ENCODE data around the gene CCDC24. TPM values are rescaled to one million over a fixed set of nuclear protein-coding genes. Genes with fewer than 3 reads are reported as not detected.

Gene CCDC24
- total RNA-seq, 1 donor from 2014 or later: 1.4 TPM

GRCh38 chr1:43994071-43994470 is 2.7 kb downstream of the CCDC24 start:
- no peaks in the 10 kb centered on the region for H3K9me3 ChIP-seq (replicated peaks)
- H3K4me1 ChIP-seq: peaks cover 20% of the 10 kb centered on the region
- no peak for TF ChIP-seq CTCF (IDR thresholded peaks at IDR 0.05; ENCODE audit: borderline replicate concordance)
- H3K27me3 ChIP-seq (ENCODE audit: low read depth): no peaks in the 10 kb centered on the region
- no peak overlapping the region for H3K4me3 ChIP-seq
- no peak overlapping the region for H3K27ac ChIP-seq (replicated peaks)
- intact Hi-C loops (cut with micrococcal nuclease): no loop called here
- no peak for DNase-seq
- H3K36me3 ChIP-seq: no peaks in the 10 kb centered on the region

GRCh38 chr1:43994794-43995790 is 3.7 kb downstream of the CCDC24 start:
- TF ChIP-seq CTCF (IDR thresholded peaks at IDR 0.05; ENCODE audit: borderline replicate concordance): no peak
- no peak for DNase-seq
- H3K4me3 ChIP-seq: no peak overlapping the region
- H3K4me1 ChIP-seq: peaks cover 20% of the 10 kb centered on the region
- intact Hi-C loops (cut with micrococcal nuclease): no loop called here
- H3K27me3 ChIP-seq (ENCODE audit: low read depth): no peaks in the 10 kb centered on the region
- no peaks in the 10 kb centered on the region for H3K9me3 ChIP-seq (replicated peaks)
- H3K27ac ChIP-seq (replicated peaks): no peak overlapping the region
- no peaks in the 10 kb centered on the region for H3K36me3 ChIP-seq

GRCh38 chr1:43995984-43996732 is 4.8 kb downstream of the CCDC24 start:
- no peak for DNase-seq
- no peaks in the 10 kb centered on the region for H3K27me3 ChIP-seq (ENCODE audit: low read depth)
- no peaks in the 10 kb centered on the region for H3K36me3 ChIP-seq
- no peak overlapping the region for H3K4me3 ChIP-seq
- no peak for TF ChIP-seq CTCF (IDR thresholded peaks at IDR 0.05; ENCODE audit: borderline replicate concordance)
- H3K4me1 ChIP-seq: peaks cover 12% of the 10 kb centered on the region
- no peak overlapping the region for H3K27ac ChIP-seq (replicated peaks)
- intact Hi-C loops (cut with micrococcal nuclease): no loop called here
- no peaks in the 10 kb centered on the region for H3K9me3 ChIP-seq (replicated peaks)

GRCh38 chr1:43996733-43997115 is 5.3 kb downstream of the CCDC24 start:
- DNase-seq: no peak
- intact Hi-C loops (cut with micrococcal nuclease): no loop called here
- peaks cover 3% of the 10 kb centered on the region for H3K27me3 ChIP-seq (ENCODE audit: low read depth)
- no peak for TF ChIP-seq CTCF (IDR thresholded peaks at IDR 0.05; ENCODE audit: borderline replicate concordance)
- peaks cover 6% of the 10 kb centered on the region for H3K4me1 ChIP-seq
- no peaks in the 10 kb centered on the region for H3K36me3 ChIP-seq
- no peak overlapping the region for H3K27ac ChIP-seq (replicated peaks)
- no peaks in the 10 kb centered on the region for H3K9me3 ChIP-seq (replicated peaks)
- H3K4me3 ChIP-seq: no peak overlapping the region

GRCh38 chr1:43997295-43997999 is 6.0 kb downstream of the CCDC24 start:
- DNase-seq: no peak
- Histone ChIP-seq H3K4me1 (no peaks in the 10 kb centered on the region), H3K27ac (replicated peaks) (no peak overlapping the region), H3K4me3 (no peak overlapping the region), H3K27me3 (ENCODE audit: low read depth) (peaks cover 4% of the 10 kb centered on the region), H3K9me3 (replicated peaks) (no peaks in the 10 kb centered on the region), H3K36me3 (no peaks in the 10 kb centered on the region)
- no peak for TF ChIP-seq CTCF (IDR thresholded peaks at IDR 0.05; ENCODE audit: borderline replicate concordance)
- intact Hi-C loops (cut with micrococcal nuclease): no loop called here

Measured in left ventricle myocardium inferior (tissue), 1 donor.